H1 (cell line): ENCODE data around the gene ARHGEF10L. TPM values are rescaled to one million over a fixed set of nuclear protein-coding genes. Genes with fewer than 3 reads are reported as not detected.

Experiments
- CTCF ChIA-PET: fragments of 300-600 bp; sonication (Branson Sonifier 250); formaldehyde crosslinking; loops from one replicate; lab custom pipeline; 2021; ENCODE audit not compliant: partially characterized antibody; lab: Charles Lee
- POLR2A ChIA-PET: fragments of 300-600 bp; sonication (Branson Sonifier 250); formaldehyde crosslinking; loops from one replicate; lab custom pipeline; 2021; ENCODE audit warnings: inconsistent platforms; ENCODE audit not compliant: partially characterized antibody; lab: Charles Lee
- DNase-seq, 2 experiments: peaks; one replicate each; pipeline versions ENCODE4 v3.0.0 to v3.0.0-alpha.2; 2010 to 2022; ENCODE audit warnings: low spot score in 2 of 2, low read depth in 1 of 2, mixed read lengths in 1 of 2
- FAIRE-seq: peaks from 2 replicates; lab custom pipeline; 2011; peaks lifted over from hg19 to GRCh38; lab: Jason Lieb, UNC
- H2AFZ ChIP-seq: 2 replicates; pipeline ENCODE4 v1.8.1; 2012; ENCODE audit warnings: low read length, inconsistent platforms
- H2AK5ac ChIP-seq: 2 replicates; pipeline ENCODE4 v1.6.1; 2013; ENCODE audit warnings: low read depth, low read length
- H2BK120ac ChIP-seq: replicated peaks from 2 replicates; pipeline ENCODE3; 2013; ENCODE audit warnings: low read depth, low read length, inconsistent platforms
- H2BK12ac ChIP-seq: 2 replicates; pipeline ENCODE4 v1.6.1; 2013; ENCODE audit warnings: low read depth, low read length
- H2BK15ac ChIP-seq: 2 replicates; pipeline ENCODE4 v1.6.1; 2013; ENCODE audit warnings: low read length
- H2BK20ac ChIP-seq: 2 replicates; pipeline ENCODE4 v1.6.1; 2013; ENCODE audit warnings: low read length
- H2BK5ac ChIP-seq: 2 replicates; pipeline ENCODE4 v1.6.1; 2013; ENCODE audit warnings: low read depth, low read length
- H3K14ac ChIP-seq: 2 replicates; pipeline ENCODE4 v1.6.1; 2013; ENCODE audit warnings: inconsistent platforms; ENCODE audit not compliant: insufficient read length
- H3K18ac ChIP-seq: 2 replicates; pipeline ENCODE4 v1.6.1; 2013; ENCODE audit warnings: low read length; ENCODE audit errors: extremely low read depth
- H3K23ac ChIP-seq: 2 replicates; pipeline ENCODE4 v1.6.1; 2013; ENCODE audit warnings: inconsistent platforms; ENCODE audit not compliant: insufficient read length
- H3K23me2 ChIP-seq: 2 replicates; pipeline ENCODE4 v1.6.1; 2013; ENCODE audit warnings: low read depth, low read length
- H3K27ac ChIP-seq: 2 replicates; pipeline ENCODE4 v1.6.1; 2011; ENCODE audit warnings: low read depth, low read length, inconsistent platforms
- H3K27me3 ChIP-seq, 4 experiments: replicated peaks in 1 of 4; 1 replicate in 1 of 4; 2 replicates in 3 of 4; pipeline versions ENCODE4 v1.6.1 to v1.8.1; 2011 to 2013; ENCODE audit warnings: low read length in 3 of 4, mild to moderate bottlenecking in 3 of 4, inconsistent platforms in 2 of 4, mixed read lengths in 2 of 4, moderate library complexity in 1 of 4; ENCODE audit not compliant: control insufficient read depth in 3 of 4, insufficient read depth in 3 of 4; ENCODE audit errors: extremely low read depth in 1 of 4
- H3K36me3 ChIP-seq, 4 experiments: 2 replicates each; pipeline versions ENCODE4 v1.6.1 to v1.8.1; 2011 to 2013; ENCODE audit warnings: mild to moderate bottlenecking in 4 of 4, low read length in 3 of 4, moderate library complexity in 2 of 4, control low read depth in 1 of 4, inconsistent platforms in 1 of 4; ENCODE audit not compliant: insufficient read depth in 4 of 4, control insufficient read depth in 2 of 4
- H3K4ac ChIP-seq: replicated peaks from 2 replicates; pipeline ENCODE3; 2013; ENCODE audit warnings: low read length, low read depth, mixed read lengths, inconsistent platforms; ENCODE audit not compliant: insufficient read length
- H3K4me1 ChIP-seq, 4 experiments: replicated peaks in 1 of 4; 1 replicate in 1 of 4; 2 replicates in 3 of 4; pipeline versions ENCODE4 v1.6.1 to v1.8.1; 2011 to 2013; ENCODE audit warnings: low read length in 3 of 4, inconsistent platforms in 2 of 4, mixed read lengths in 1 of 4; ENCODE audit not compliant: insufficient read depth in 4 of 4, control insufficient read depth in 3 of 4
- H3K4me2 ChIP-seq, 2 experiments: 2 replicates each; pipeline versions ENCODE4 v1.6.1 to v1.8.1; 2011 to 2013; ENCODE audit warnings: low read depth in 2 of 2, low read length in 2 of 2, control low read depth in 1 of 2, inconsistent platforms in 1 of 2, mild to moderate bottlenecking in 1 of 2; ENCODE audit not compliant: insufficient read depth in 1 of 2
- H3K4me3 ChIP-seq, 4 experiments: fragments of 200-600, 300-600 bp in 1 of 4; sonication (generic), shearing (Covaris generic), sonication (Bioruptor Twin) in 1 of 4; 2 replicates each; pipeline versions ENCODE4 v1.5.1 to v1.8.1; 2011 to 2016; ENCODE audit warnings: low read length in 4 of 4, low read depth in 3 of 4, control low read depth in 2 of 4, inconsistent platforms in 2 of 4, mild to moderate bottlenecking in 2 of 4, mixed read lengths in 1 of 4, moderate library complexity in 1 of 4; ENCODE audit not compliant: insufficient read depth in 2 of 4; ENCODE audit errors: extremely low read depth in 1 of 4
- H3K56ac ChIP-seq: replicated peaks from 2 replicates; pipeline ENCODE3; 2013; ENCODE audit warnings: low read depth, mild to moderate bottlenecking, mixed read lengths, low read length, inconsistent platforms; ENCODE audit not compliant: insufficient read length
- H3K79me1 ChIP-seq: 2 replicates; pipeline ENCODE4 v1.6.1; 2013; ENCODE audit warnings: low read depth, low read length, control low read depth
- H3K79me2 ChIP-seq, 2 experiments: 2 replicates each; pipeline versions ENCODE4 v1.6.1 to v1.8.1; 2012 to 2013; ENCODE audit warnings: low read length in 2 of 2, mild to moderate bottlenecking in 2 of 2, inconsistent platforms in 1 of 2; ENCODE audit not compliant: insufficient read depth in 2 of 2, control insufficient read depth in 1 of 2
- H3K9ac ChIP-seq, 4 experiments: replicated peaks in 1 of 4; 1 replicate in 1 of 4; 2 replicates in 3 of 4; pipeline versions ENCODE4 v1.6.1 to v1.8.1; 2011 to 2013; ENCODE audit warnings: low read depth in 3 of 4, low read length in 3 of 4, control low read depth in 2 of 4, mild to moderate bottlenecking in 2 of 4, moderate library complexity in 2 of 4, inconsistent platforms in 1 of 4; ENCODE audit errors: extremely low read depth in 1 of 4
- H3K9me3 ChIP-seq, 2 experiments: 2 replicates each; pipeline versions ENCODE4 v1.6.1 to v1.8.1; 2012 to 2013; ENCODE audit warnings: mild to moderate bottlenecking in 2 of 2, moderate library complexity in 2 of 2, control low read depth in 1 of 2, inconsistent platforms in 1 of 2, low read depth in 1 of 2, low read length in 1 of 2, mixed read lengths in 1 of 2; ENCODE audit not compliant: insufficient read depth in 2 of 2
- H4K20me1 ChIP-seq, 2 experiments: replicated peaks in 1 of 2; 2 replicates each; pipeline versions ENCODE3 to v1.8.1; 2011 to 2013; ENCODE audit warnings: inconsistent platforms in 2 of 2, low read length in 2 of 2, mild to moderate bottlenecking in 1 of 2; ENCODE audit not compliant: insufficient read depth in 2 of 2, control insufficient read depth in 1 of 2
- H4K5ac ChIP-seq: 2 replicates; pipeline ENCODE4 v1.6.1; 2013; ENCODE audit warnings: low read length, low read depth, mixed read lengths, inconsistent platforms; ENCODE audit not compliant: insufficient read length
- H4K8ac ChIP-seq: 2 replicates; pipeline ENCODE4 v1.8.0; 2013; ENCODE audit warnings: mild to moderate bottlenecking, moderate library complexity, low read length, inconsistent platforms; ENCODE audit not compliant: insufficient read depth; ENCODE audit errors: extremely low read depth
- H4K91ac ChIP-seq: replicated peaks from 2 replicates; pipeline ENCODE3; 2013; ENCODE audit warnings: low read length, mixed read lengths, inconsistent platforms; ENCODE audit not compliant: insufficient read length
- GABPA ChIP-seq: IDR thresholded peaks from 2 replicates; pipeline ENCODE4 v1.6.1; 2011; ENCODE audit warnings: mild to moderate bottlenecking, low read length, moderate library complexity, borderline replicate concordance; ENCODE audit not compliant: insufficient read depth
- POU5F1 ChIP-seq: IDR thresholded peaks from 2 replicates; pipeline ENCODE4 v1.6.1; 2011; ENCODE audit warnings: low read depth, mild to moderate bottlenecking, low read length, moderate library complexity
- RAD21 ChIP-seq, 2 experiments: IDR thresholded peaks in 1 of 2; conservative IDR thresholded peaks in 1 of 2; 2 replicates each; pipeline ENCODE4 v1.6.1; 2011; ENCODE audit warnings: low read depth in 2 of 2, low read length in 2 of 2, improper control_type of control experiment in 1 of 2, inconsistent platforms in 1 of 2, mild to moderate bottlenecking in 1 of 2, moderate library complexity in 1 of 2
- WGBS, 2 experiments: shearing (Covaris generic) in 1 of 2; methylation state at CpG; one replicate each; pipeline versions ENCODE4 v1.1.6 to v1.1.7; 2013 to 2015; ENCODE audit warnings: low lambda C conversion rate in 2 of 2, mixed read lengths in 2 of 2, inconsistent platforms in 1 of 2, low coverage in 1 of 2, missing lambda C conversion rate in 1 of 2; ENCODE audit not compliant: insufficient replicate concordance in 2 of 2, insufficient coverage in 1 of 2, insufficient read length in 1 of 2; ENCODE audit errors: extremely low coverage in 1 of 2, missing lambda C conversion rate in 1 of 2; 5-methylcytosine and 5-hydroxymethylcytosine counted together
- polyA plus RNA-seq, 7 experiments: library from polyadenylated mRNA; depleted of rRNA in 3 of 7; stranded (reverse) in 5 of 7; unstranded in 2 of 7; fragments of >200 nt in 5 of 7; fragments of 200-250 nt in 2 of 7; gene quantifications; 1 replicate in 5 of 7; 2 replicates in 1 of 7; 4 replicates in 1 of 7; pipeline versions ENCODE4 v1.2.1 to v1.2.3, GENCODE V29; 2011 to 2013; ENCODE audit warnings: missing spikeins in 2 of 7, mixed read lengths in 2 of 7
- total RNA-seq: library from RNA; stranded (reverse); fragmentation: NEBNext Ultra II Directional; extraction: Animal tissue kit (Norgen Biotek cat#: 25700); gene quantifications from 2 replicates; pipeline ENCODE4 v1.2.1, GENCODE V29; 2021
- TF ChIP-seq, protein P1 (sequence below), 3 experiments: IDR thresholded peaks; 1 replicate in 2 of 3; 2 replicates in 1 of 3; pipeline versions ENCODE4 v1.5.1 to v1.6.1; 2011; ENCODE audit warnings: low read length in 3 of 3, mild to moderate bottlenecking in 3 of 3, inconsistent platforms in 2 of 3, low read depth in 1 of 3, moderate library complexity in 1 of 3; ENCODE audit not compliant: insufficient read depth in 1 of 3; ENCODE audit errors: control extremely low read depth in 1 of 3

Gene ARHGEF10L
- total and polyA plus RNA-seq, 2 of the 8 experiments (the other 6 are each of a cell fraction or from before 2014, with no cell fraction given) = 33.6 to 39.6 TPM

DNA sequence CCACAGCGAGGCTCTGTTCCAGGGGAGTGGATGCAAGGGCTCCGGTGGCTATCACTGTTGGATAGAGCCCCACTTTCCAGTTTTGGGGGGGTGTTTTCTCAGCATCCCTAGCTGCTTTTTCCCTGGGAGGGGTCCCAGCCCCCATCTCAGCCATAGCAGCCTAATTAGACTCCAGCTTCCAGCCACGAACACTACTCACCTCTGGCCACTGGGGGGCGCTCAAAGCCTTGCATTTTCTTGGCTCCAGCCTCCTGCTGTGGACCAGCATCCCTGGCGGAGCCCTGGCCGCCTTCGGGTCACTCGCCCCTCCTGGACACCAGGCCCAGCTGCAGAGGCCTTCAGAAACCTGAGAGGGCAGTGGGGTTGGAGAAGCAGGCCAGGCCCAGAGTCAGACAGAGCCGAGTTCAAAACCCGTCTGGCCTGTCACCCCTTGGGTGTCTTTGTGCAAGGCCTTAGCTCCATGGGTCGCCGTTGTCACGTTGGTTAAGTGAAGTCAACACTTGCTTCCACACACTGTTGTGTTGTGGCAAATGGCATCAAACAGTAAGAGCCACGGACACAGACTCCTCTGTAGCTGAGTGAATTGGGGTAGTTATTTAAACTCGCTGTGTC lies 122.2 kb downstream of the ARHGEF10L start:
- Histone ChIP-seq H3K4me3 (no peak overlapping the region), H2BK15ac (no peak overlapping the region), H3K4me2 (no peak overlapping the region), H3K27me3 (no peaks in the 10 kb centered on the region), H2BK12ac (no peak overlapping the region), H3K9me3 (no peaks in the 10 kb centered on the region), H3K36me3 (peaks cover 2 to 26% (median 19%) of the 10 kb centered on the region in 4 experiments; a peak in 6 of 8 replicates), H4K8ac (no peak overlapping the region), H4K91ac (no peak overlapping the region), H4K5ac (no peak overlapping the region), H2AK5ac (no peak overlapping the region), H2BK5ac (no peak overlapping the region), H2BK20ac (no peak overlapping the region), H3K9ac (no peak overlapping the region), H3K18ac (no peak overlapping the region), H3K56ac (no peak overlapping the region), H2AFZ (no peak overlapping the region), H3K23me2 (0 out of 2 replicates have a peak, but pooled peaks cover 1% of the 10 kb centered on the region), H3K14ac (no peak overlapping the region), H3K79me1 (no peaks in the 10 kb centered on the region), H3K23ac (no peak overlapping the region), H3K27ac (no peak overlapping the region), H3K4ac (no peak overlapping the region), H3K79me2 (no peaks in the 10 kb centered on the region), H3K4me1 (peaks cover 0 to 4% (median 0%) of the 10 kb centered on the region in 4 experiments; a peak in 2 of 7 replicates), H2BK120ac (no peak overlapping the region), H4K20me1 (peaks cover 0 to 7% of the 10 kb centered on the region in 2 experiments)
- FAIRE-seq = no peak
- peak; percentile 10 to 96 for DNase-seq
- TF ChIP-seq, protein P1, sequence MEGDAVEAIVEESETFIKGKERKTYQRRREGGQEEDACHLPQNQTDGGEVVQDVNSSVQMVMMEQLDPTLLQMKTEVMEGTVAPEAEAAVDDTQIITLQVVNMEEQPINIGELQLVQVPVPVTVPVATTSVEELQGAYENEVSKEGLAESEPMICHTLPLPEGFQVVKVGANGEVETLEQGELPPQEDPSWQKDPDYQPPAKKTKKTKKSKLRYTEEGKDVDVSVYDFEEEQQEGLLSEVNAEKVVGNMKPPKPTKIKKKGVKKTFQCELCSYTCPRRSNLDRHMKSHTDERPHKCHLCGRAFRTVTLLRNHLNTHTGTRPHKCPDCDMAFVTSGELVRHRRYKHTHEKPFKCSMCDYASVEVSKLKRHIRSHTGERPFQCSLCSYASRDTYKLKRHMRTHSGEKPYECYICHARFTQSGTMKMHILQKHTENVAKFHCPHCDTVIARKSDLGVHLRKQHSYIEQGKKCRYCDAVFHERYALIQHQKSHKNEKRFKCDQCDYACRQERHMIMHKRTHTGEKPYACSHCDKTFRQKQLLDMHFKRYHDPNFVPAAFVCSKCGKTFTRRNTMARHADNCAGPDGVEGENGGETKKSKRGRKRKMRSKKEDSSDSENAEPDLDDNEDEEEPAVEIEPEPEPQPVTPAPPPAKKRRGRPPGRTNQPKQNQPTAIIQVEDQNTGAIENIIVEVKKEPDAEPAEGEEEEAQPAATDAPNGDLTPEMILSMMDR (IDR thresholded peaks at IDR 0.05; ENCODE audit: control extremely low read depth in 1 of 3, insufficient read depth in 1 of 3, low read depth in 1 of 3, low read length in 3 of 3) = peak; percentile 90 to 94 (median 91)
- TF ChIP-seq GABPA = peak; percentile 53; the same call in 1 of the 2 replicates
- TF ChIP-seq POU5F1 = no peak
- TF ChIP-seq RAD21 (IDR thresholded peaks at IDR 0.05 in 1 of 2, conservative IDR thresholded peaks at IDR 0.05 in 1 of 2; ENCODE audit: low read depth in 2 of 2, low read length in 2 of 2) = peak; percentile 92 to 95
- POLR2A ChIA-PET = interaction anchor here (0.8 to 1.5 kb wide), 2 partner anchors 8 to 10 kb away, joined by 3 to 5 read pairs; no protein-coding TSS in a partner anchor
- 71% methylated on average over 15 of the region's 15 CpGs; no CpG with 5 or more reads in 1 of the 2 experiments for WGBS, 2 experiments
- CTCF ChIA-PET = interaction anchor here (0.6 to 7.0 kb wide), 81 partner anchors 8 to 920 kb away, joined by 3 to 127 read pairs (median 6); no protein-coding TSS in a partner anchor
